ENCODE results near the gene MAPK10.

- TF ChIP-seq CTCF (conservative IDR thresholded peaks at IDR 0.05) (no peak), ZFX (IDR thresholded peaks at IDR 0.05) (no peak)
Measured at GRCh38 chr4:86034616-86035015, 325.2 kb downstream of the MAPK10 start.

Measured in C4-2B (cell line).